DOHH2 (cell line): ENCODE measurements around the gene MYLK.
A peak's percentile ranks its signal among the peaks of the same experiment; 100 is the strongest.

Experiments
- H3F3A ChIP-seq: fragments of 200-600 bp; sonication (generic), shearing (Covaris generic); 2 replicates; pipeline ENCODE4 v1.6.0; 2016; ENCODE audit warnings: antibody characterized with exemption, mild to moderate bottlenecking; ENCODE audit not compliant: control insufficient read depth, insufficient read depth
- H3K27ac ChIP-seq: fragments of 200-600 bp; sonication (generic); 2 replicates; pipeline ENCODE4 v1.5.1; 2014; ENCODE audit warnings: low read depth, mild to moderate bottlenecking, low read length, moderate library complexity
- H3K27me3 ChIP-seq: fragments of 200-600 bp; sonication (generic); 2 replicates; pipeline ENCODE4 v1.6.1; 2014; ENCODE audit warnings: mild to moderate bottlenecking, low read length, mixed read lengths; ENCODE audit not compliant: control insufficient read depth
- H3K36me3 ChIP-seq: fragments of 200-600 bp; sonication (generic); 2 replicates; pipeline ENCODE4 v1.6.1; 2014; ENCODE audit warnings: mild to moderate bottlenecking, low read length, moderate library complexity, mixed read lengths; ENCODE audit not compliant: control insufficient read depth
- H3K4me1 ChIP-seq: fragments of 200-600 bp; sonication (generic); 2 replicates; pipeline ENCODE4 v1.6.1; 2014; ENCODE audit warnings: mild to moderate bottlenecking, low read length, mixed read lengths; ENCODE audit not compliant: control insufficient read depth
- H3K4me2 ChIP-seq: fragments of 200-600 bp; sonication (generic); 2 replicates; pipeline ENCODE4 v1.6.0; 2014; ENCODE audit warnings: mild to moderate bottlenecking, low read length, moderate library complexity
- H3K4me3 ChIP-seq: fragments of 200-600 bp; sonication (generic); 2 replicates; pipeline ENCODE4 v1.5.1; 2014; ENCODE audit warnings: mild to moderate bottlenecking, low read length, mixed read lengths
- H3K79me2 ChIP-seq: fragments of 200-600 bp; sonication (generic); 2 replicates; pipeline ENCODE4 v1.6.1; 2014; ENCODE audit warnings: mild to moderate bottlenecking, low read length, mixed read lengths; ENCODE audit not compliant: control insufficient read depth
- H3K9me2 ChIP-seq: fragments of 200-600 bp; sonication (generic); replicated peaks from 2 replicates; pipeline ENCODE4 v1.6.1; 2014; ENCODE audit warnings: mild to moderate bottlenecking, low read length, mixed read lengths; ENCODE audit not compliant: control insufficient read depth
- H3K9me3 ChIP-seq: fragments of 200-600 bp; sonication (generic); 2 replicates; pipeline ENCODE4 v1.6.1; 2014; ENCODE audit warnings: antibody characterized with exemption, low read length, mixed read lengths; ENCODE audit not compliant: control insufficient read depth, insufficient read depth
- H4K20me1 ChIP-seq: fragments of 200-600 bp; sonication (generic); 2 replicates; pipeline ENCODE4 v1.6.0; 2014; ENCODE audit warnings: low read depth, mild to moderate bottlenecking, antibody characterized with exemption, low read length, moderate library complexity; ENCODE audit not compliant: control insufficient read depth, insufficient read depth
- CTCF ChIP-seq: fragments of 200-600 bp; sonication (generic); IDR thresholded peaks from one replicate; pipeline ENCODE4 v1.5.1; 2014; ENCODE audit warnings: antibody characterized with exemption, mild to moderate bottlenecking, low read depth, low read length; ENCODE audit not compliant: poor library complexity, severe bottlenecking
- EZH2phosphoT487 ChIP-seq: fragments of 200-600 bp; sonication (generic); IDR thresholded peaks from 2 replicates; pipeline ENCODE4 v1.6.1; 2017; ENCODE audit warnings: borderline replicate concordance, mild to moderate bottlenecking, antibody characterized with exemption, low read length, moderate library complexity, mixed read lengths

The MYLK gene

GRCh38 chr3:123745184-123745855 is 138.8 kb downstream of the MYLK start:
- no peaks in the 10 kb centered on the region for H3K9me2 ChIP-seq
- H3K36me3 ChIP-seq: no peaks in the 10 kb centered on the region
- H3K27ac ChIP-seq: no peak overlapping the region
- peaks cover 24% of the 10 kb centered on the region for H3K27me3 ChIP-seq
- no peaks in the 10 kb centered on the region for H3K9me3 ChIP-seq
- no peaks in the 10 kb centered on the region for H3F3A ChIP-seq
- no peak overlapping the region for H3K4me2 ChIP-seq
- H3K4me1 ChIP-seq: no peaks in the 10 kb centered on the region
- H3K4me3 ChIP-seq: no peak overlapping the region
- no peaks in the 10 kb centered on the region for H4K20me1 ChIP-seq
- H3K79me2 ChIP-seq: no peaks in the 10 kb centered on the region
- TF ChIP-seq CTCF (peak; percentile 24), EZH2phosphoT487 (no peak)

GRCh38 chr3:123744064-123744463 is 140.1 kb downstream of the MYLK start:
- H3K36me3 ChIP-seq: no peaks in the 10 kb centered on the region
- no peaks in the 10 kb centered on the region for H3F3A ChIP-seq
- no peaks in the 10 kb centered on the region for H3K9me3 ChIP-seq
- H3K9me2 ChIP-seq: no peaks in the 10 kb centered on the region
- no peaks in the 10 kb centered on the region for H3K79me2 ChIP-seq
- H3K4me3 ChIP-seq: no peak overlapping the region
- TF ChIP-seq EZH2phosphoT487 (no peak), CTCF (no peak)
- no peaks in the 10 kb centered on the region for H3K4me1 ChIP-seq
- no peak overlapping the region for H3K27ac ChIP-seq
- no peak overlapping the region for H3K4me2 ChIP-seq
- no peaks in the 10 kb centered on the region for H4K20me1 ChIP-seq
- peaks cover 32% of the 10 kb centered on the region for H3K27me3 ChIP-seq

- Histone ChIP-seq H3K4me1 (no peaks in the 10 kb centered on the region), H3K79me2 (no peaks in the 10 kb centered on the region), H3K9me2 (no peaks in the 10 kb centered on the region), H3K4me3 (no peak overlapping the region), H3K27me3 (peaks cover 33% of the 10 kb centered on the region), H3F3A (no peaks in the 10 kb centered on the region), H3K9me3 (no peaks in the 10 kb centered on the region), H3K36me3 (no peaks in the 10 kb centered on the region), H3K4me2 (no peak overlapping the region), H4K20me1 (no peaks in the 10 kb centered on the region), H3K27ac (no peak overlapping the region)
- TF ChIP-seq EZH2phosphoT487 (no peak), CTCF (no peak)
Measured at GRCh38 chr3:123743121-123743520, 141.0 kb downstream of the MYLK start.
